Measurements from ENCODE around the gene PGP.
"Not testable (repeated sequence)": the region's sequence is repeated elsewhere in the genome, so short reads cannot be mapped to it uniquely, and the experiment has no call there.

Gene PGP

DNA sequence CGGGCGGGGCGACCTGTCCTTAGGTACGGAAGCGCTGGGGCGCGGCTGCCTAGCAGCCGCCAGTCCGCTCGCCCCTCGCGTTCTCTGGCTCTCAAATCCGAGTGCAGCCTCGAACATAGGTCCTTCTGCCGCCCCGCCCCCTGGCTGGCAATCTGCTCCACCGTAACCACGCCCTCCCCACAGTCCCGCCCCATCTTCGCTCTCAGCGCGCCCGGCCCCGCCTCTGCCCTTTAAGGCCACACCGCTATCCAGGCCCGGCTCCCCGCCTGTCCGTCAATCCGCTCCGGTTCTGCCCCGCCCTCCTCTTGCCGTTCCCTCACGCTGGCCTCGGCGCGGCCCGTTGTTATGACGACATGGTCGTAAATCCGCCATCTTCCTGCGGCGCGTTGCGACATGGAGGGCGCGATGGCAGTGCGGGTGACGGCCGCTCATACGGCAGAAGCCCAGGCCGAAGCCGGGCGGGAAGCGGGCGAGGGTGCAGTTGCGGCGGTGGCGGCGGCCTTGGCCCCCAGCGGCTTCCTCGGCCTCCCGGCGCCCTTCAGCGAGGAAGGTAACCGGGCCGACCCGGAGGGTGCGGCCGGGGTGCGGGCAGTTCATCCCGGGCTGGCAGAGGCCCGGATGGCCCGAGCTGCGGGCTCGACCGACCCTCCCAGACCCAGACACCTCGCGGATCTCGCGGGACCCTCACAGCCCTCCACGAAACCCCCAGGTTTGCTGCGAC is 8.7 kb upstream of the PGP start, which contains the start of gene E4F1:
TSS of gene E4F1 (plus strand) at position 371 of the 721 bp plus-strand sequence. CDS start at position 394, 23 bp downstream.
- peak; percentile 98 to 99 for DNase-seq (ENCODE audit: low read depth in 2 of 2)

DNA sequence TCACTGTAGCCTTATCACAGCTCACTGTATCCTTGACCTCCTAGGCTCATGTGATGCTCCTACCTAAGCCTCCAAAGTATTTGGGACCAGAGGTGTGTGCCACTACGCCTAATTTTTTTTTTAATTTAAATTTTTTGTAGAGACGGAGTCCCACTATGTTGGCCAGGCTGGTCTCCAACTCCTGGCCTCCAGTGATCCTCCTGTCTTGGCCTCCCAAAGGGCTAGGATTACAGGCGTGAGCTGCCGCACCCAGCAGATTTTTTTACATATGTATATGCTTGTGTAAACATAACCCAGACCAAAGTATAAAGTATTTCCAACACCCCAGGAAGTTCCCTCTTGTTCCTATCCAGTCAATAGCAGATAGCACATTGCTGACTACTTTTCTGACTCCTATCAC is 1.7 kb upstream of the PGP start:
- no peak for DNase-seq (ENCODE audit: low read depth in 2 of 2)

DNA sequence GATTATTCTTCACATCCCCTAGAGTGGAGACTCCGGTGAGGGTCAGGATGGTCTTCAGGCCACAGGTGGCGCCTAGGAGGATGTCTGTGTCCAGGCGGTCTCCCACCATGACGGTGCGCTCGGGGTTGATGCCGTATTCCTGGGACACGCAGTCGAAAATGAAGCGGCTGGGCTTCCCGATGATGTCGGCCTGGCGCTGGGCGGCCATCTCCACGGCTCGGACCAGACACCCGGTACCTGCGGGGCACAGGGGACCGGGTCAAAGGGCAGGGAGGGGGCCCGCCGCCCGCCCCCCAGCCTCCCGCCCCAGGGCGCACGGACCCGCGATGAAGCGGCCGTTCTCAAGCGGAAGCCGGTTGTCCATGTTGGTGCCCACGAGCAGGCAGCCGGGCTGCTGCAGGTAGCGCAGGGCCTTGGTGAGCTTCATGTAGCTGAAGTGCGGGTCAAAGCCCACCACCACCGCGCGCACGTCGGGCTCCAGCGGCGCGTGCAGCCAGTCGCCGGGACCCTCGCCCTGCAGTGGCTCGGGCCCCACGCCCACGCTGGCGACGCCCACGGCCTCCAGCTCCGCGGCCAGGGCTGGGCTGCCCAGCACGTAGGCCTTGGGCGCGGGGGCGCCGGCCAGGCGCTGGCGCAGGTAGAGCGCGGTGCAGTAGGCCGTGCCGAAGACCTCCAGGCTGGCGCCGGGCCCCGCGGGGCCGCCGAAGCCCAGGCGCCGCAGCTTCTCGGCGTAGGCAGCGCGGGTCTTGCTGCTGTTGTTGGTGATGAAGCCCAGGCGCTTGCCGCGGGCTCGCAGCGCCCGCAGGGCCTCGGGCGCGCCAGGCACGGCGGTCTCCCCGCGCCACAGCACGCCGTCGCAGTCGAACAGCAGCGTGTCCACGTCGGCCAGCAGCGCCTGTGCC is 572 bp downstream of the PGP start:
- DNase-seq (ENCODE audit: low read depth in 2 of 2) = no peak

DNA sequence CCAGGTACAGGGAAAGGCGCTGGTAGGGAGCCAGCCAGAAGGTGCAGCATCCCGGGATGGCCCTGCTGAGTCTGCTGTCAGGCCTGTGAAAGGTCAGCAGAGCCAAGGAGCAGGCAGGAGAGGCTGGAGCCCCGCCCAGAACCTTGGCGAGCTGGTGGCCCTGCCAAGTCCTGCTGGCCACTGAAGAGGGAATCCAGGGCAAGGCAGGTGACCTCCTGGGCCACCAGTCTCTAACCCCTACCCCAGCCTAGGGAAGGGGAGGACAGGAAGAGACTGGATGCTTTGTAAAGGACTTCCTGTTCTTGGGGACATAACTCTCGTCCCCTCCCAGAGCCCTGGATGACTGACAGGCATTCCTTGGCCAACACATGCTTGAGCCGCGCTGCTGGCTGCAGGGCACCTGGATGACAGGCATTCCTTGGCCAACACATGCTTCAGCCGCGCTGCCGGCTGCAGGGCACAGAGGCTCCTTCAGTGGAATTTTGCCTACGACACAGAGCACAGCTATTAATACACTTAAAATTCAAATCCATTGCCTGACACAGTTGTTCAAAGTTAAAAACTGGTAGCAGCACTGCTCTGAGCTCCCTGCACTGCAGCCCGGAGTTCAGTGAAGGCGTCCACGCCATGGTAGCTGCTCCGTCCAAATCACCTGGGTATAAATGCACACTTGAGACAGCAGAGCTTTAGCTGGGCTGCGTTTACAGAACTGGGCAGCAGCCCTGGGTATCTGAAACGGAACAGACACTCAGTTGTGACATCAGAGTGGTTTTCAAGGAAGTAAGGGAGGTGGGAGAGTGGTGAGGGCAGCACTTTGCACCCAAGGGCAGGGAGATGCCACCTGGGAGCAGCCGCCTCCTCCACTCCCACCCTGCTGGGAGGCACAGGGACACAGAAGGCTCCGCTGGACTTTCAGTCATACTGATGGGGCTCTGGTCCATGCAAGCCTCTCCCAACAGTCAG is 2.0 kb downstream of the PGP start:
- DNase-seq (ENCODE audit: low read depth in 2 of 2) = no peak

DNA sequence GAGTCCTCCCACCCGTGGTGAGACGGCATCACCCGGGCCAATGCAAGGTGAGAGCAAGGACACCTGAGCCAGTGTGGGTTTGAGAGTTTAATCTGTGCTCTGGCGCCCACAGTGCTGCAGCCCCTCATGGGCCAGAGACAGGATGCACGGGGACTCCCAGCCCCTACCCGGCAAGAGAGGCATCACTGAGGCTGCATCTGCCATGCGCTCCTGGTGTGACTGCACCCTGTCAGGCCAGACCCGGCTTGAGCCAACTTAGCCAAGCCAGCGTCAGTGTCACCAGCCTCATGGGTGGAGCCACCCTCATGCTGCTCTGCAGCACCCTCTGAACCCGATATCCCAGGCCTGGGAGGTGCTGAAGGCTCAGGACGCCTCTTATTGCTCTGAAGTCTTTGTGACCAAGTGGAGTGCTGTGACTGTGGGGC is 2.7 kb downstream of the PGP start:
- DNase-seq (ENCODE audit: low read depth in 2 of 2) = no peak

DNA sequence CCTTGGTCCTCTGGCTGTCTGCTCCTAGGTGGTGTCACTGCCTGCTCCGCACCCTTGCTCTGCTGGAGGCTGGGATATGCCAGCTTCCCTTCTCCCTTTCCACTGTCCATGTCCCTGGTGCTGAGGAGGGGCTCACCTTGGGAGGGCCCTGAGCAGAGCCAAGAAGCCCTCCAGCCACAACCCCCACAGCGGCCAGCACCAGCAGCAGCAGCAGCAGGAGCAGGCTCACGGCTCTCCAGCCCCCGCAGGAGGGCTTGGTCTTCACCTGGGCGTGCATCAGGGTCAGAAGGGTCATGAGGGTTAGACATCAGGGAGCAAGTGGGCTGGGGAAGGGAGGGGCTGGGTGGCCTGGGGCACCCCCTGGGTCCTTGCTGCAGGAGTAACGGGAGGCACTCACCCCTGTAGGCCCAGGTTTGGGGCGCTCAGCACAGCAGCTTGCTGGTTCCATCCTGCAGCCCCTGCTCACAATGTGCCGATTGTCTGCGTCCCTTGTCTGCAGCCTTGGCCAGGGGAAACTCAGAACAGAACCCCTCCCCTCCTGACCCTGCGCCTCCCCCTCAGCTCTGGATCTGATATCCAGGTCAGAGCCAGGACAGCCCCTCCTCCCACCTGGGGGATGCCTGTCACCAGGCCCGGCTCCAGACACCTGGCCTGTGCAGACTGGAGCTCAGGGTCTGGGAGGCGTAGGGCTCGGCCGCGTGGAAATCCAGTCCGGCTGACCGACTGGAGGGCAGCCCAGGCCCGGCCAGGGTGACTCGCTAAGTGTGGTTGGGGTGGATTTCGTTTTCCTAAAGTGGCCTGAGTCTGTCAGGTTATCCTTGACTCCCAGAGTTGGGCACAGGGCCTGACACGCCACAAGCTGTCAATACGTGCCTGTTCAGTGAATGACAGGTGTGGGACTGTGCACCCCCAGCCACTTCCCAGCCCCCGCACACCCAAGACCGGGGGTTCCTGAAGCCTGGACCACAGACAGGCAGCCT is 4.0 kb downstream of the PGP start, which contains the start of gene BRICD5:
TSS of gene BRICD5 (minus strand) at position 478 of the 980 bp plus-strand sequence. CDS start at position 448, 30 bp downstream.
- no peak for DNase-seq (ENCODE audit: low read depth in 2 of 2)

DNA sequence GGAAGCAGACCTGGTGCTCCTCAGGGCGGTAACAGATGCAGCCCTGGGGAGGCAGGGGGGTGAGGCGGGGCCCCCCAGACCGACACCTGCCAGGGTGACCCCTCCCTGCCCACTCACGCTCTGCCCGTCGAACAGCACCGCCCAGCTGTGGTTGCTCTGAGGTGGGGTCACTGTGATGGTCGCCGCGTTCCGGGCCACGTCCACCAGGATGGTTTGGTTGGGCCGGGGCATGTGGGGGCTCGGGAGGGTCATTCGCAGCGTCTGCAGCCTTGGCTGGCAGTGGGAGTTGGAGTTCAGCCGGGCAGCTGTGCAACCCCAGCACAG is 4.7 kb downstream of the PGP start:
- no peak for DNase-seq (ENCODE audit: low read depth in 2 of 2)

DNA sequence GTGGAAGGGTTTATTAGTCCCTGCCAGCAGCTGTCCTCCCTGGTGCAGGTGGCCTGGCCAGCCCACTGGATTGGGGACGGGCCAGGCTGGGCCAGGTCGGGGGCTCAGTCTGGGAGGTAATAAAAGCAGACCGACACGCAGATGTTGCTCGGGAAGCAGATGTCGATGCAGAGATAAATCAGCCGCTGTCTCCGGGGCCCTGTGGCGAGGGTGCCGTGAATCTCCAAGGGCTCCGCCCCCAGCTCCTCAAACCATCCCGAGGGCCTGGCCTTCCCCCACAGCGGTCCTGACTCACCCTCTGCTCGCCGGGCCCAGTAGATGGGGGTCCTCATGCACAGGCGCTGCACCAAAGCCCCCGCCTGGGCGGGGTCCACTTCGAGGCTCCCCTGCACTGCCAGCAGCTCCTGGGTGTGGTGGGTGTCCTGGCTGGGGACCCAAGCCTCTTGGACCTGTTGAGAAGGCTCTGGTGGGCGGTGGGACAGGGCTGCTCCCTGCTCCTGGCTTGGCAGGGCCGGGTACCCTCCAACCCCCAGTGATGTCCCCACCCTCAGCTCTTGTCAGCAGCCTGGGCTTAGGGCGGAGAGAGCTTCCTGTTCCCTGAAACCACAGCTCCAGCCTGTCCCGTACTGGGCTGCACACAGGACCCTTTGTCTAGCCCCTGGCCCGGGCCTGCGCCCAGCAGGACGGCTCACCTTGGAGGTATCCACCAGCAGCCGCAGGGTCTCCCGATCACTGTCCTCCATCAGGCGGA is 5.2 kb downstream of the PGP start:
- DNase-seq (ENCODE audit: low read depth in 2 of 2) = no peak

DNA sequence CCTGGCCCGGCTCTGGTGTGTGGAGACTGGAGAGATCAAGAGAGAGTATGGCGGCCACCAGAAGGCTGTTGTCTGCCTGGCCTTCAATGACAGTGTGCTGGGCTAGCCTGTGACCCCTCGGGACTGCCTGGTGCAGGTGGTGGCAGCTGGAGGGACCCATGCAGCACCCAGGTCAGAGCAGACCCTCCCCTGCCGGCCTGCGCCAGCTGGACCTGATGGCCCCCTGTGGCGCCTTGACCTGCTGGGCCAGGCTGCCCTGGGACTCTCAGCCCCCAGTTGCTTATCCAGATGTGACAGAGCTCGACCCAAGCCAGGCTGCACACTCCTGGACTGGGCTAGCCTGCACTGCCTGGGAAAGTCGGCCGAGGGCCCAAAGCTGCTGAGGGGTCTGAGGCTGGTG is 5.9 kb downstream of the PGP start:
- no peak for DNase-seq (ENCODE audit: low read depth in 2 of 2)

DNA sequence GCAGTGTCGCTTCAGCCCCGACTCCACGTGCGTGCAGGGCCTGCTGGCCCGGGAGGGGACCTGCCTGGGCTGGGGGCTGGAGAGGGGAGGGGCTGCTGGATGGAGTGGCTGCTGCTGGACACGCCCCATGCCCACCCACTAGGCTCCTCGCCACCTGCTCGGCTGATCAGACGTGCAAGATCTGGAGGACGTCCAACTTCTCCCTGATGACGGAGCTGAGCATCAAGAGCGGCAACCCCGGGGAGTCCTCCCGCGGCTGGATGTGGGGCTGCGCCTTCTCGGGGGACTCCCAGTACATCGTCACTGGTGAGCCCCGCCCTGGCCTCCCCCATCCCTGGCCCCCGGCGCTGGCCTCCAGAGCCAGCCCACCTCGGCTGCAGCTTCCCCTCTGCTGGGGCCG is 6.3 kb downstream of the PGP start:
- DNase-seq (ENCODE audit: low read depth in 2 of 2) = no peak

DNA sequence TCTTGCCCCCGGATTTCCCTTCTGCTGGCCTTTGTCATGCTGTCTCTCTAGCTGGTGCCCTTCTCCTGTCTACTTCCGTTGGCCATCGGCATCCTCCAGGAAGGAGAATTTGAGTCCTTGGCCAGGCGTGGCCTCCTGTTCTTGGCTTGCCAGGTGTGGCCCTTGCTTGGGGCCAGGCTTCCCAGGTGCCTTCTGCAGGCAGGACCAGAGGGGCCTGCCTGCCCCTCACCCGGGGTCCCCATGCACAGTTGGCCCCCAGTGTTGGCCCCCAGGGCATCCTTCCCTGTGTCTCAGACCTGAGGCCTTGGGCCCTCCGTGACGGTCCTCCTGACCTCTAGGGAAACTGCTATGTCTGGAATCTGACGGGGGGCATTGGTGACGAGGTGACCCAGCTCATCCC is 6.8 kb downstream of the PGP start:
- DNase-seq (ENCODE audit: low read depth in 2 of 2) = no peak

DNA sequence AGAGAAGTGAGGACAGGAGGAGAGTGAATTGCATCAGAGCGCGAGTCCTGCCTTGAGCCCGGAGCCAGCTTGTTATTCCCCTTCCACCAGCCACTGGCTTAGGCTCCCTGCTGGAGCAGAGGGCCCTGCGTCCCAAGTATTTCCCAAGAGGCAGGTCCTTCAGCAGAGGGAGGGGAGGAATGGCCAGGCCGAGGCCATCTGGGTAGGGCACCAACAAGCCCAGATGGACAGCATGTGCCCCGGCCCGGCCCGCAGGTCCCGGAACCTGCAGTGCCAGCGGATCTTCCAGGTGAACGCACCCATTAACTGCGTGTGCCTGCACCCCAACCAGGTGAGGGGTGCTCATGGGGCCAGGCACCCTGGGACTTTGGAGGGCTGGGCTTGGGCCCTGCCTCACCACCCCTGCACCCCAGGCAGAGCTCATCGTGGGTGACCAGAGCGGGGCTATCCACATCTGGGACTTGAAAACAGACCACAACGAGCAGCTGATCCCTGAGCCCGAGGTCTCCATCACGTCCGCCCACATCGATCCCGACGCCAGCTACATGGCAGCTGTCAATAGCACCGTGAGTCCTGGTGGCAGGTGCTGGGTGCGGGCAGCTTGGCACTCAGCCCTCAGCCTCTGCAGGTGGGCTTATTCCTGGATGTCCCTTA is 7.7 kb downstream of the PGP start:
- DNase-seq (ENCODE audit: low read depth in 2 of 2) = no peak

DNA sequence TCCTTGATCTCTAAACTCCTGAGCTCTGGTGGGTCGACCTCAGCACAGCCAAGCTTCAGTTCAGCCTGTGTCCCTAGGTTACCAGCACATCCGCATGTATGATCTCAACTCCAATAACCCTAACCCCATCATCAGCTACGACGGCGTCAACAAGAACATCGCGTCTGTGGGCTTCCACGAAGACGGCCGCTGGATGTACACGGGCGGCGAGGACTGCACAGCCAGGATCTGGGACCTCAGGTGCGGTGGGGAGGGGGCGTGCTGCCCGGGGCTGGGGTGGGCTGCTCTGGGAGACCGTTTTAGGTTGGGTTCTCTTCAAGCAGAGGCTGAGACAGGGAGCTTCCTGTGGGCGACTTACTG is 8.2 kb downstream of the PGP start:
- DNase-seq (ENCODE audit: low read depth in 2 of 2) = no peak

DNA sequence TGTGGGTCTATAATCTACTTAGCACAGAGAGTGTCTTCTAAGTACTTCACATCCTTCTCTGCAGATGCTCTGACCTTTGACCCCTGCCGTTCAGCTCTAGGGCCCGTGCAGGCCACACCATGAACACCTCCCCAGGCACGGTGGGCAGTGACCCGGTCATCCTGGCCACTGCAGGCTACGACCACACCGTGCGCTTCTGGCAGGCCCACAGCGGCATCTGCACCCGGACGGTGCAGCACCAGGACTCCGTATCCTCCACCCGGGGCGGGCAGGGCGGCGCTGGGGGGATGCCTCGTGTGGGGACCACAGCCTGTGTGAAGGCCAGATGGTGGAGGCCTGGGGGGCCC is 8.7 kb downstream of the PGP start:
- DNase-seq (ENCODE audit: low read depth in 2 of 2) = no peak

DNA sequence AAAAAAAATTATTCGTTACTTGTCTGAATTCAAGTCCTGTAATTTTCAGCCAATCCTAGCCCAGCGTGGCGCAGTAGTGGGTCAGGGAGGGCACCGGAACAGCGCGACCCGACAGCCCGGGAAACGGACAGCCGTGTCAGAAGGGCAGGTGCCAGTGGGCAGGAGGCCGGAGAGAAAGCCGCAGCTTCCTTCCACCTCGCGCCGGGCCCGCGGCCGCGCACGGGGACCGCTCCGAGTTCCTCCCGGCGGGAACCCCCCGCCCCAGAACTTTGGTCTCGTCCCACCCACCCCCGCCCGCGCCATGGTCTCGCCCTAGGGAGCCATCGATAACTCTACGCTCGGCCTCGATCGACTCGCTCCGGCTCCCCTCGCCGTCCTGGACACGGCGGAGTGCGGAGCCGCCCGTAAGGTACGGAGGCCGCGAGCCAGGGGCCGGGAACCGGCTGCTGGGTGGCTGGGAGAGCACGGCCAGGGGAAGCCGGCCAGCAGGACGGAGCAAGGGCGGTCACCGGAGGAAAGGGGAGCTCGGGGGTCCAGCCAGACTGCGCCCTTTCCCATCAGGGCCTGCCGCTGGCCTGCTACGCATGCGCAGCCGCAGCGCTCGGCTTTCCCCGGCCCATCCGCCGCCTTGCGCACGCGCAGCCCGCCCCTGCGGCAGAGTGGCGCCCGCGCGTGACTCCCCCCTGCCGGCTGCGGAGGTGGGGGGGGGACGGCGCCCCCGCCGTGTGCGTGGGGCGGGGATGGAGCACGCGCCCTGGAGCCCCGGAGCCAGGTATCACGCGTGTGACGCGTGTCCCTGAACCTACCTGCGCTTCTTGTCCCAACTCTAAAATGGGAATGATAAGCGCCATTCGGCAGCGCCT is 9.3 kb downstream of the PGP start, which contains the start of gene MLST8:
TSS of gene MLST8 (plus strand) at position 351 of the 863 bp plus-strand sequence. CDS start 632 bp downstream, outside the sequence.
- peak; percentile 89 to 91 for DNase-seq (ENCODE audit: low read depth in 2 of 2)

DNA sequence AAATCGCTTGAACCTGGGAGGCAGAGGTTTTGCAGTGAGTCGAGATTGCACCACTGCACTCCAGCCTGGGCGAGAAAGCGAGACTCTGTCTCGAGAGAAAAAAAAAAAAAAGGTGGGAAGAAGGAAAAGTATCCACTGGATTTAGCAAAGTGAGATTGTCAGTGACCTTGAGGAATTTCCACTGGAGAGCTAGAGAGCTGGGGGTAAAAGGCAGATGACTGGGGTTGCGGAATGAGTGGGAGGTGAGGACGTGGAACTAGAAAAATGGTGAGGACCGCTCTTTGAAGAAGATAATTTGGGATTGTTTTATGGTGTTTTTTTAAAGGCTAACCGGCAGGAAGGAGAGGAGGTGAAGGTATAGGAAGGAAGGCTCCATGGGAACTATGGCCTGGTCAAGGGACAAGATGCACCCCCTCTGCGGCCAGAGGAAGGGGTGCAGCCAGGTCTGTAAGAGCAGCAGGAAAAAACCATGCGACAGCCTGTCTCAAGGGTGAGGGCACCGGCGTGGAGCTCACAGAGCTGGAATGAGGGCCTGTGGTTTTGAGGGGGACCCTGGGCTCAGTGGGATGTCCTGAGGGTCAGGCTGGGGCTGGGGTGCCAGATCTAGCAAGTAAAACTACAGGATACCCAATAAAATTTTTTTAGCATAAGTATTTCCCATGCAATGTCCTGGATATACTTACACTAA is 10.1 kb downstream of the PGP start:
- DNase-seq (ENCODE audit: low read depth in 2 of 2) = no peak

DNA sequence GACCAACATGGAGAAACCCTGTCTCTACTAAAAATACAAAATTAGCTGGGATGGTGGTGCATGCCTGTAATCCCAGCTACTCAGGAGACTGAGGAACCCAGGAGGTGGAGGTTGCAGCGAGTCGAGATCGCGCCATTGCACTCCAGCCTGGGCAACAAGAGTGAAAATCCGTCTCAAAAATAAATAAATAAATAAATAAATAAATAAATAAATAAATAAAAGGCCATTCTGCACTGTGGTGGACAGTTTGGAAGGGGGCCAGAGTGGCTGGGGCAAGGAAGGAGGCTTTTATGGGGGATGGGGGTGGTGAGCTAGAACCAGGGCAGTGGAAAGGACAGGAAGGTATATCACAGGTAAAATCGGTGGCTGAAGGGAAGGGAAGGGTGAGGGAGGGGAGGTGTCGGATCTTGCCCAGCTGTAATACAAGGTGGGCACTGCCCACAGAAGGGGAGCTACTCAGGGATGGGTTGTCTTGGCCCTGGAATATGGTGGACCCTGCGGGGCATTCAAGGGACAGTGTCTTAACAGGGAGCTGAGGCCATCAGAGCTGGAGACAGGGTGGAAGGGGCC is 11.4 kb downstream of the PGP start:
- DNase-seq (ENCODE audit: low read depth in 2 of 2) = not testable (repeated sequence)
